ENCODE measurements around the gene NPIPB2.
"Not testable (repeated sequence)": the region's sequence is repeated elsewhere in the genome, so short reads cannot be mapped to it uniquely, and the experiment has no call there.

Gene NPIPB2

DNA sequence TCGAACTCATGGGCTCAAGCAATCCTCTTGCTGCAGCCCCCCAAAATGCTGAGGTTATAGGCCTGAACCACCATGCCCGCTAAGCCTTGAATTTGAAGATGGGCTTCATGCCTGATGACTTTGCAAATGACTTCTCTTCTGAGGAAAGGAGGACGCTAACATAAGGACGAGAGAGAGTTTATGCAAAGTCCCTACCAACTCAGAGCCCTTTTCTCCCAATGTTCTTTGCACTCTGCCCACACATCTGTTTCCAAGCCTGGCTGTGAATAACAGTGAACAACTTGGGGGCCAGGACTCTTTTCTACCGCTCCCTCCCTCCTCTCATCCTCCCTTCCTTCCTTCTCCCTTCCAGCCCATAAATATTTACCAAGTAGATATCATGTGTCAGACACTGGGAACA is 8.5 kb upstream of the NPIPB2 start:
- Histone ChIP-seq H3K4me3 (ENCODE audit: low read depth in 1 of 2, low read length in 2 of 2) (no peak overlapping the region), H4K20me1 (ENCODE audit: insufficient read depth, low read length) (no peaks in the 10 kb centered on the region), H3K36me3 (ENCODE audit: insufficient read depth, low read length) (no peaks in the 10 kb centered on the region), H3K27me3 (ENCODE audit: insufficient read depth, low read length, poor library complexity) (no peaks in the 10 kb centered on the region), H3K9me3 (ENCODE audit: insufficient read depth, low read length, severe bottlenecking) (no peaks in the 10 kb centered on the region), H3K27ac (ENCODE audit: low read length) (no peak overlapping the region), H3K9ac (ENCODE audit: low read depth, low read length) (no peak overlapping the region), H2AFZ (ENCODE audit: low read depth, low read length) (no peak overlapping the region), H3K4me2 (ENCODE audit: insufficient read depth, low read length) (no peak overlapping the region), H3K79me2 (ENCODE audit: insufficient read depth, low read length) (no peaks in the 10 kb centered on the region), H3K4me1 (ENCODE audit: insufficient read depth, low read length) (no peaks in the 10 kb centered on the region)
- TF ChIP-seq CTCF (IDR thresholded peaks at IDR 0.05; ENCODE audit: borderline replicate concordance, extremely low read depth, low read length, poor library complexity, severe bottlenecking): no peak
- TF ChIP-seq EZH2 (IDR thresholded peaks at IDR 0.05; ENCODE audit: borderline replicate concordance, low read depth, low read length, severe bottlenecking): no peak
- no peak for ATAC-seq (ENCODE audit: insufficient read depth, low read depth)
- DNase-seq: no peak

DNA sequence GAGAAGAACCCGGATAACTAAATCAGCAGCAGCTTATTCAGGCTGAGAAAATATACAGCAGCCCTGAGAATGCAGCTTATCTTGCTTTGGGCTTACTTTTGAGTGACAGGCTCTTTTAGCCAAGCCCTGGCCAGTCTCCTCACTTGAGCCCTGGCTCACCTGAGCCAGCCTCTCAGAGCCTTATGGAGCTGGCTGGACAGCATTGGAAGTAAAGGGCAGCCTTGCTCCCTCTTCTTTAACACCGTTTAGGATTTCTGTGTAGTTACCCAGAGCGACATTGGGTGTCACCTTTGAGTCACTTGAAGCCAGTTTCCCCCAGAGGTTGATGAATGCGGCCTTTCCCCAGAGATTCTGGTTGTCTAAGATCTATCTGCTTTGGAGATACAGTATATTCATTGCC is 7.7 kb upstream of the NPIPB2 start:
- Histone ChIP-seq H3K79me2 (ENCODE audit: insufficient read depth, low read length) (no peaks in the 10 kb centered on the region), H3K4me2 (ENCODE audit: insufficient read depth, low read length) (no peak overlapping the region), H3K9ac (ENCODE audit: low read depth, low read length) (no peak overlapping the region), H2AFZ (ENCODE audit: low read depth, low read length) (no peak overlapping the region), H3K4me3 (ENCODE audit: low read depth in 1 of 2, low read length in 2 of 2) (no peak overlapping the region), H3K27ac (ENCODE audit: low read length) (no peak overlapping the region), H3K4me1 (ENCODE audit: insufficient read depth, low read length) (no peaks in the 10 kb centered on the region), H3K9me3 (ENCODE audit: insufficient read depth, low read length, severe bottlenecking) (no peaks in the 10 kb centered on the region), H4K20me1 (ENCODE audit: insufficient read depth, low read length) (no peaks in the 10 kb centered on the region), H3K27me3 (ENCODE audit: insufficient read depth, low read length, poor library complexity) (no peaks in the 10 kb centered on the region), H3K36me3 (ENCODE audit: insufficient read depth, low read length) (no peaks in the 10 kb centered on the region)
- peak; percentile 24 for DNase-seq
- TF ChIP-seq CTCF (IDR thresholded peaks at IDR 0.05; ENCODE audit: borderline replicate concordance, extremely low read depth, low read length, poor library complexity, severe bottlenecking) (peak; percentile 65), EZH2 (IDR thresholded peaks at IDR 0.05; ENCODE audit: borderline replicate concordance, low read depth, low read length, severe bottlenecking) (no peak)
- peak; percentile 59 for ATAC-seq (ENCODE audit: insufficient read depth, low read depth)

GRCh38 chr16:11948819-11949218 is 7.0 kb upstream of the NPIPB2 start:
- Histone ChIP-seq H3K9me3 (ENCODE audit: insufficient read depth, low read length, severe bottlenecking) (no peaks in the 10 kb centered on the region), H3K27ac (ENCODE audit: low read length) (no peak overlapping the region), H2AFZ (ENCODE audit: low read depth, low read length) (no peak overlapping the region), H3K36me3 (ENCODE audit: insufficient read depth, low read length) (no peaks in the 10 kb centered on the region), H4K20me1 (ENCODE audit: insufficient read depth, low read length) (no peaks in the 10 kb centered on the region), H3K79me2 (ENCODE audit: insufficient read depth, low read length) (no peaks in the 10 kb centered on the region), H3K4me2 (ENCODE audit: insufficient read depth, low read length) (no peak overlapping the region), H3K27me3 (ENCODE audit: insufficient read depth, low read length, poor library complexity) (no peaks in the 10 kb centered on the region), H3K4me1 (ENCODE audit: insufficient read depth, low read length) (no peaks in the 10 kb centered on the region), H3K9ac (ENCODE audit: low read depth, low read length) (no peak overlapping the region), H3K4me3 (ENCODE audit: low read depth in 1 of 2, low read length in 2 of 2) (no peak overlapping the region)
- TF ChIP-seq EZH2 (IDR thresholded peaks at IDR 0.05; ENCODE audit: borderline replicate concordance, low read depth, low read length, severe bottlenecking): no peak
- DNase-seq (no peak), ATAC-seq (ENCODE audit: insufficient read depth, low read depth) (no peak)

- Histone ChIP-seq H3K36me3 (ENCODE audit: insufficient read depth, low read length) (no peaks in the 10 kb centered on the region), H3K79me2 (ENCODE audit: insufficient read depth, low read length) (no peaks in the 10 kb centered on the region), H3K4me2 (ENCODE audit: insufficient read depth, low read length) (no peak overlapping the region), H3K27me3 (ENCODE audit: insufficient read depth, low read length, poor library complexity) (no peaks in the 10 kb centered on the region), H4K20me1 (ENCODE audit: insufficient read depth, low read length) (no peaks in the 10 kb centered on the region), H3K4me1 (ENCODE audit: insufficient read depth, low read length) (no peaks in the 10 kb centered on the region), H3K9ac (ENCODE audit: low read depth, low read length) (no peak overlapping the region), H3K4me3 (ENCODE audit: low read depth in 1 of 2, low read length in 2 of 2) (no peak overlapping the region), H2AFZ (ENCODE audit: low read depth, low read length) (no peak overlapping the region), H3K9me3 (ENCODE audit: insufficient read depth, low read length, severe bottlenecking) (no peaks in the 10 kb centered on the region), H3K27ac (ENCODE audit: low read length) (no peak overlapping the region)
- DNase-seq (no peak), ATAC-seq (ENCODE audit: insufficient read depth, low read depth) (no peak)
- no peak for TF ChIP-seq EZH2 (IDR thresholded peaks at IDR 0.05; ENCODE audit: borderline replicate concordance, low read depth, low read length, severe bottlenecking)
- TF ChIP-seq CTCF (IDR thresholded peaks at IDR 0.05; ENCODE audit: borderline replicate concordance, extremely low read depth, low read length, poor library complexity, severe bottlenecking): no peak
Measured at GRCh38 chr16:11946433-11946832, 4.6 kb upstream of the NPIPB2 start.

DNA sequence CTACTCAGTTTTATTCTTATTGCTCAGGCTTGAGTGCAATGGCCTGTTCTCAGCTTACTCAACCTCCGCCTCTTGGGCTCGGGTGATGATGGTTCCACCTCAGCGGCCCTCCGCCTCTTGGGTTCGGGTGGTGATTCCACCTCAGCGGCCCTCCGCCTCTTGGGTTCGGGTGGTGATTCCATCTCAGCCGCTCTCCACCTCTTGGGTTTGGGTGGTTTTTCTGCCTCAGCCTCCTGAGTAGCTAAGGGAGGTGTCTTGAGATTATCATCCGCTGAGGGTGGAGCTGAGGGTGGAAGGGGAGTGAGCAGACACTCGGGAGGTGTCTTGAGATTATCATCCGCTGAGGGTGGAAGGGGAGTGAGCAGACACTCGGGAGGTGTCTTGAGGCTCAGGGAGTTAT is 14.5 kb downstream of the NPIPB2 start:
- H3K36me3 ChIP-seq (ENCODE audit: insufficient read depth, low read length); H2AFZ ChIP-seq (ENCODE audit: low read depth, low read length); H3K4me1 ChIP-seq (ENCODE audit: insufficient read depth, low read length); DNase-seq; H3K79me2 ChIP-seq (ENCODE audit: insufficient read depth, low read length); H3K9ac ChIP-seq (ENCODE audit: low read depth, low read length); H3K4me3 ChIP-seq (ENCODE audit: low read depth in 1 of 2, low read length in 2 of 2); H3K27ac ChIP-seq (ENCODE audit: low read length); ATAC-seq (ENCODE audit: insufficient read depth, low read depth); H4K20me1 ChIP-seq (ENCODE audit: insufficient read depth, low read length); H3K9me3 ChIP-seq (ENCODE audit: insufficient read depth, low read length, severe bottlenecking); H3K4me2 ChIP-seq (ENCODE audit: insufficient read depth, low read length); H3K27me3 ChIP-seq (ENCODE audit: insufficient read depth, low read length, poor library complexity): not testable (repeated sequence)

DNA sequence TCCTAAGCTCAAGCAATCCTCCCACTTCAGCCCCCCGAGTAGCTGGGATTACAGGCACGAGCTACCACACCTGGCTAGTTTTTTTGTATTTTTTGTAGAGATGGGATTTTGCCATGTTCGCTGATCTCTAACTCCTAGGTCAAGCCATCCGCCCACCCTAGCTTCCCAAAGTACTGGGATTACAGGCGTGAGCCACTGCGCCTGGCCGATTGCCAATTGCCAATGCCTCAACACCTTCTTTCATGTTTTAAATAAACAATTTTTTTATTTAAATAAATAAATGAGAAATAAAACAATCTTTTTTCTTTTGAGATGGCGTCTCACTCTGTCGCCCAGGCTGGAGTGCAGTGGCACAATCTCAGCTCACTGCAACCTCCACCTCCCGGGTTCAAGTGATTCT is 17.8 kb downstream of the NPIPB2 start:
- not testable (repeated sequence) for H3K9ac ChIP-seq (ENCODE audit: low read depth, low read length); H3K4me2 ChIP-seq (ENCODE audit: insufficient read depth, low read length); H3K79me2 ChIP-seq (ENCODE audit: insufficient read depth, low read length); H3K9me3 ChIP-seq (ENCODE audit: insufficient read depth, low read length, severe bottlenecking); H3K36me3 ChIP-seq (ENCODE audit: insufficient read depth, low read length); H3K27ac ChIP-seq (ENCODE audit: low read length); H3K4me3 ChIP-seq (ENCODE audit: low read depth in 1 of 2, low read length in 2 of 2); ATAC-seq (ENCODE audit: insufficient read depth, low read depth); H4K20me1 ChIP-seq (ENCODE audit: insufficient read depth, low read length); H3K4me1 ChIP-seq (ENCODE audit: insufficient read depth, low read length); DNase-seq; H3K27me3 ChIP-seq (ENCODE audit: insufficient read depth, low read length, poor library complexity); H2AFZ ChIP-seq (ENCODE audit: low read depth, low read length)
